NCI-H82 treated with DMSO at 0.1 percent for 48 hours (cell line): ENCODE data around the gene PARD3.

ENCODE experiments used
- DNase-seq: peaks from one replicate; lab custom pipeline; 2025; ENCODE audit not compliant: unreplicated experiment; lab: John Stamatoyannopoulos, UW

Gene PARD3

GRCh38 chr10:34629084-34629483 is 186.0 kb downstream of the PARD3 start:
- DNase-seq: no peak

- no peak for DNase-seq
These were observed 186.8 kb downstream of the PARD3 start for GRCh38 chr10:34628174-34628796.

GRCh38 chr10:34627741-34628140 is 187.4 kb downstream of the PARD3 start:
- no peak for DNase-seq

DNA sequence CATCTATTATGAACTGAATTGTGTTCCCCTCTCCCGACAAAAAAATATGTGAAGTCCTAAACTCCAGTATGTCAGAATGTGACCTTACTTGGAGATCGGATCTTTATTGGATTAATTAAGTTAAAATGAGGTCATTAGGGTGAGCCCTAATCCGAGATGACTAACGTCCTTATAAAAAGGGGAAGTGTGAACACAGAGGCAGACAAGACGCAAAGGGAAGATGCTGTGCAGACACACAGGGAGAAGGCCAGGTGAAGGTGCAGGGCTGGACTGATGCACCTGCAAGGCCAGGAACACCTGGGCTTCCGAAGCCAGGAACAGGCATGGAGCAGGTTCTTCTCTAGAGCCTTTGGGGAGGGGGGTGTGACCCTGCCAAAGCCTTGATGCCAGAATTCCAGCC is 187.8 kb downstream of the PARD3 start:
- peak; percentile 51 for DNase-seq

DNA sequence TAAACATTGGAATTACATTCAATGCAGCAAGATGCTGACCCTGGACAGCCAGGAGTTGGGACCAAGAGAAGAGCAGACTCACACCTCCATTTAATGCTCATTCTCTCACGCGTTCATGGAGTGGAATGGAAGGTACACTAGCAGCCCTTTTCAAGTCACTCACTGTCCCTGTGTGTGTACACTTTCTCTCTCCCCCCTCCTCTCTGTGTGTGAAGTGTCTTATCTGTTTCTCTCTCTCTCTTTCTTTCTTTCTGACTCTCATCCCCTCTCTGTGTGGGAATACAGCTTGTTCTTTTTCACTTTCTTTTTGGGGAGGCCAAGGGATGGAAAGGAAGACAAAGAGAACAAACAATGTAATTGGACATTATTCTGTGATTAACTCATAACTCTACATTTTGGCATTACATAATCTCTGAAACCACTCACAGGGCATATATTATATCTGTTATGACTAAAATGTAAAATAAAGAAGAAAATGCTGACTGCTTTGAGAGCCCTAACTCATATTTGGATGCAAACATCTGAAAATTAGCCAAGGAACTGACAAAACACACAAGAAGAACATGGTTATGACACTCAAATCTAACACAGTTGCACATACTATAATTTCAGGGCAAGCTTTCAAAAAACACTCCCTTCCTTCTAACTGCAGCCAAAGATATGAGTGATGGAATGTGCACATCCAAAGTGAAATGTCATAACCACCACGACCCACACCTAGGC is 188.8 kb downstream of the PARD3 start:
- DNase-seq: no peak

DNA sequence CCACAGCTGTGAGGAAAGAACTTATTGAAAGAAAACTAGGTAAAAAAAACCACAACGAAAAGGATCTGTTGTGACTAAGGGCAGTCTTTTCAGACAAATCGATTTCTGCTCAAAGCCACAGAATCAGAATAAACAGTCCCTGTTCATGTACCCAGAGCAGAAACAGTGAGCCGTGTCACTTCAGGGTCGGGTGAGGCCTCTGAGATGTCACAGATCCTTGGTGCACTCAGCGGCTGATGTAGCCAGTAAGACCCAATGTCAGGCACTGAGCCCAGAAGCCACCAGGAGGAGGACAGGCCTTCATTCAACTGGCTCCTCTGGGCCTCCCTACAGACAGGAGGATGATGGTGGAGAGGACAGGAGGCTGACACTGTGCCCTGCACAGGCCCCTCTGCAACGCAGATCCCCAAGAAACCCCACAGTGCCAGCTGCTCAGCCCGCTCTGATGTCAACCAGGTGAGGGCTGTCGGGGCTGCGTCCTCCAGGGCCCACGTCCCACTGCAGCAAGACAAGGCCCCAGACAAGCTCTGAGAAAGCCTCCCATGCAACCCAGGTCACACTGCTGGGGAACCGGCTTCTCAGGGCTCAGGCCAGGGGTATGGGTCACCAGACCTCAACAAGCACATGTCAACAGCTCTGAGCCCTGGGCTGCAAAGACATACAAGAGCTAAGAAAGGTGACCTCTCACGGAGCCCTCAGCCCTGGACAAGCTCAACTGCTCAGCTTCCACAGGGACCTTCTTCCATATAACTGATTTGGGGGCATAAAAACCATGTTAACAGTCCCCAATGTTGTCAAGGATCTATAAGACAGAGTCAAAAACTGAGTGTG is 190.6 kb downstream of the PARD3 start:
- no peak for DNase-seq

DNA sequence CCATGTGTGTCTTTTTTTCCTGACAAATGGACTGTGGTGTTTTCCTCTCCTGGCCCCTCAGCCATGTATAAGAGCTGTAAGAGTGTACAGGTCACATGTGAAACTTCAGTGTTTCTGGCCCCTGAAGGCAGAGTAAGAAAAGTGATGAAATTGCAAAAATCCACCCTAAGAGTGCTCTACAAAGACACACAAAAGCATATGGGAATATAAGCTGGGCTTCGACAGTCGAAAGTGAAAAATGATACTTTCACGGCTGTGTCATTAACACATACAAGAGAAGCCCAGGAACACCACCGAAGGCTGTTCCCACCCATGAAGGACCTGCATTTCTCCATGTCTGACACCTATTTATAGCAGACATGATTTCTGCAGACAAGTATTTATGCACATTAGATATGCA is 192.2 kb downstream of the PARD3 start:
- DNase-seq: no peak

DNA sequence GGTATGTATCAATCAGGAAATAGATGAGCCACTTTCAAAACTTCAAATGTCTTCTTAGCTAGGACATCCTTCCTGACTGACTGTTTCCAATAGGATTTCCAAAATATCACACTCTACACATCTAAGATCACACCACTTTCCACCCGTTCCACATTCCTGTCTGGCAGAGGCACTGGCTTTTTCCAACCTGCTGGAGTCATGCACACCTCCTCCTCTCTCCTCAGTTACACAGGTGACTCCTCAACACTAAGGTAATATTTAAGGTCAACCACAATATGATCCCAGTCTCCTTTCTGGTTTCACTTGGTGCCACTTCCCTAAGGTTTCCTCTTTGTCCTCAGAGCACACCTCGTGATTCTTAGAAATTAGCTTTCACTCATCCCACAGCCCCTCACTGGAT is 196.5 kb downstream of the PARD3 start:
- DNase-seq: no peak

DNA sequence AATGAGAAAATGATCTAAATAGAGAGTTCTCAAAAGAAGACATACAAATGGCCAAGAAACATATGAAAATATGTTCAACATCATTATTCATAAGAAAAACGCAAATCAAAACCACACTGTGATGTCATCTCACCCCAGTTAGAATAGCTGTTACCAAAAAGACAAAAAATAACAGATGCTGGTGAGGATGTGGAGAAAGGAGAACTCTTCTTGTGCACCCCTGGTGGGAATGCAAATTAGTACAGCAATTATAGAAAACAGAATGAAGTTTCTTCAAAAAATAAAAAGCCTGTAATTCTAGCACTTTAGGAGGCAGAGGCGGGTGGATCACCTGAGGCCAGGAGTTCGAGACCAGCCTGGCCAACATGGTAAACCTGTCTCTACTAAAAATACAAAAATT is 199.3 kb downstream of the PARD3 start:
- no peak for DNase-seq

GRCh38 chr10:34613491-34613890 is 201.6 kb downstream of the PARD3 start:
- DNase-seq: no peak

DNA sequence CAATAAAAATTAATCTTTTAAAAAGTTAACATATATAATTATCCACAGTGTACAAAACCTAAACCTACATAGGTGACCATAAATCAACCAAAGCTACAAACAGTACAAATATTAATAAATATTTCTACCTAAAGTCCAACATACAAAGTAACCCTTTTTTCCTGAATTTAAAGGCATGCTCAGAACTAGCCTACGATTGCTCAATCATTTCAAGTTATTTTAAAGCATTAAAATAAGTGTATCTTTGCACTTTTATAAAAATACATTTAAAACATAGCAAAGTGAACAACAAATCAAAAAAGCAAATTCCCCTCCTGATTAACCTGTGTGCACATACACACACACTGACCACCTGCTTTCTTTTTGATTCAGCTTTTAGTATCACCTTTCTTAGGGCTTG is 202.2 kb downstream of the PARD3 start:
- no peak for DNase-seq

GRCh38 chr10:34612446-34612845 is 202.7 kb downstream of the PARD3 start:
- DNase-seq: no peak

GRCh38 chr10:34609287-34609940 is 205.7 kb downstream of the PARD3 start:
- DNase-seq: no peak

DNA sequence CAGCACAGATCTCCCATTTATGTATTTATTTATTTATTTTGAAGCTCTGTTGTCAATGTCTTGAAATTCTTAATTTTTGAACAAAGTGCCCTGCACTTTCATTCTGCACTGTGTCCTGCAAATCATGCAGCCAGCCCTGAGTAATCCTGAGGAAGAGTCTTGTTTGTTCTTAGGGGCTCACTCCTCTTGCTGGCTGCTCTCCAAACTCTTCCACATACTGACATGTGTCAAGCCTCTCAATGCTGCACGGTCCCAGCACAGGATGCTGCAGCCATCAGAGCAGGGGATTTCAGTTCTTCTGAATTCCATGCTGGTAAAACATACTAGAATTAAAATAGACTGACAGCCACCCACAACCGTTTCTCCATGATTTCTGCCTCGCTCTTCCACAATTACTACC is 207.2 kb downstream of the PARD3 start:
- no peak for DNase-seq

DNA sequence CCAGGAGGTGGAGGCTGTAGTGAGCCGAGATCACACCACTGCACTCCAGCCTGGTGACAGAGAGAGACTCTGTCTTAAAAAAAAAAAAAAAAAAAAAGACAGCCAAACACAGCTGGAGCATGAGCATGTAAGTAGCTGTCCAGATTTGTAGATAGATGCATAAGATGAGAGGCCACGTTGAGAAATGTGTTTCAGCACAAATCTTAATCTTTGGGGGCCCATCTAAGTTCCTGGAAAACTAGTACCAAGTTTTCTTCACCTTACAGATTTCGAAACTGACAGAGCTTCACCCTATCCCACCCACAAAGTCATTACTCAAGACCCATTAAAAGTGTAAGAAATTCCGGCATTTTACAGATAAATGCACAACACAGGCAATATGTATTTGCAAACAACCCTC is 208.2 kb downstream of the PARD3 start:
- no peak for DNase-seq

GRCh38 chr10:34602478-34602877 is 212.6 kb downstream of the PARD3 start:
- no peak for DNase-seq

DNA sequence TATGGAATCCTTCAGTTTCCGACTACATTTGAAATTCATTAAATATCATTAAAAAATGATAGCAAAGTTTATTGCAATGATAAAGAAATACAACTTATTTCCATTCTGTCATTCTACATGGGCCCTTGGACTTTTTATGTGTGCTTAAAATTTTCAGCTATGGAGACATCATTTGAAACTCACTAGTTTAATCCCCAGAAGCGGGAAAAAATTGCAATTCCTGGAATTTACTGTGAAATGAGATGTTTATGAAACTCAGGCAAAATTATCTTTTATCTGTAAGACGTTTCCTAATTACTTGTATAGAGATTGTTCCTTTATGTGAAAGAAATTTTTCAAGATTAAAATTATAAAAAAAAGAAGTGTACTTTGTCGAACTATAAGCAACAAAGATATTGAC is 213.4 kb downstream of the PARD3 start:
- DNase-seq: no peak

DNA sequence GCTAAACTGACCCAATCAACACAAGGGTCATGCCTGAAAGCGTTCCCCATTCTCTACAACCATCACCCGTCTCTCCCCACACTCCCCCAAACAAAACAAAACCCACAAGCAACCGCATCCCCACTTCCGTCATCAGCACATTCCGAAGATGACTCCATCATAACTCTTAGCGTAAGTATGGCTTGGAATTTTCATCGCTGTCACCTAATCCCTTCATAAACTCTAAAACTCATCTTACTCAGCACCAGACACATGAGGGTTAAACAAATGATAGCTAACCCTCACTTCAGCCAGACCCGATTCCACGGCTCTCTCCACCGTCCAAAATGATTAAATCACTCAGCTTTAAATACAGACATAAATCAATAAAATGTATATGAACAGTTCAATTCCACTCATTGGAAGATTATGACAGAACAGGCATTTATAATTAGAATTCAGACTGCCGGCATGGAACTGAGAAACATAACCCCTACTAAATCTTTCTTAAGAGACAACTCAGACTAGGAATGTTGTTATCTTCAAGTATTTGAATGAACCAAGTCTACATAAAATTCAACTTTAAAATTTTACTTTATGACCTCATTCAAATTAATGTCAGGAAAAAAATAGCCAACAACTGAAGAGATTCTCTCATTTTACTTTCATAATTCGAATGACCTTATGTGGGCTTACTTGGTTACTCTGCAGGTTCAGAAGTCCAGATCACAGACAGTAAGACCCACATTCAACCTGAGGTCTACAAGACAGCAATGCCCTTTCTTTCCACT is 215.9 kb downstream of the PARD3 start:
- no peak for DNase-seq

DNA sequence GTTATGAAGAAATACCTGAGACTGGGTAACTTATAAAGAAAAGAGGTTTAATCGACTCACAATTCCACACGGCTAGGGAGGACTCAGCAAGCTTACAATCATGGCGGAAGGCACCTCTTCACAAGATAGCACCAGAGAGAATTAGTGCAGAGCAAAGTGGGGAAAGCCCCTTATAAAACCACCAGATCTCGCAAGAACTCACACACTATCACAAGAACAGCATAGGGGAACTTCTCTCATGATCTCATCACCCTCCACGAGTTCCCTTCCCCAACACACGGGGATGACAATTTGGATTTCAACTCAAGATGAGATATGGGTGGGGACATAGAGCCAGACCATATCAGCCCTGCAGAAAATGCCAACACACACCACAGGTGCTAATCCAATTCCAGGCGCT is 218.7 kb downstream of the PARD3 start:
- DNase-seq: no peak

GRCh38 chr10:34593930-34594329 is 221.2 kb downstream of the PARD3 start:
- DNase-seq: no peak

DNA sequence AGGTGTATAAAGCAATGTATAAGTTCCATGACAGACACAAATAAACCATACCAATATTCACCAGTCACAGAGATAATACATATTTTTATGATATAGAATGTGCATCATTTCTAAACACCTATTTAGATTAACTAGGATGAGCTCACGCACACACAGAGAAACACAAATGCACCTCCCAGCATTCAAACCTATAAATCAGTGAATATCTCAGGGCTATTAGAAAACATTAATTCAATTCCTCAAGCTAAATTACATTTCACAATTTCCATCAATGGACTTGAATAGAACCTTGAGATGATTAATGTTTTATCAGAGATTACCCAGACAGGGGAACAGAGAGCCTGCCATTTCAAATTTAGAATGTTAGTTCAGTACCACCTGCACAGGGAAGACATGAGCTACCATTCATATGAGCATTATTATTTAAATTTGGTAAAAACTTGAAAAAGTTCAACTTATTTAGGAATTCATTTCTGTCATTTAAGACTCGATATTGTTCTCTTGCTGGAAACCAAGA is 221.7 kb downstream of the PARD3 start:
- DNase-seq: no peak
